Vagina (tissue), 2 donors: Measurements from ENCODE around the gene BTRC. TPM values are rescaled to one million over a fixed set of nuclear protein-coding genes. Genes with fewer than 3 reads are reported as not detected.

Experiments
- DNase-seq, 2 donors: peaks; one replicate each; pipeline ENCODE4 v3.0.0-alpha.2; 2017; ENCODE audit errors: extremely low spot score in 2 of 2
- H3K27ac ChIP-seq: fragments of 200-600 bp; sonication (generic); one replicate; pipeline ENCODE4 v1.5.1; 2019
- H3K27me3 ChIP-seq: fragments of 200-600 bp; sonication (generic); one replicate; pipeline ENCODE4 v1.5.1; 2019
- H3K36me3 ChIP-seq, 2 donors: fragments of 200-600 bp; sonication (generic); one replicate each; pipeline ENCODE4 v1.5.1; 2017 to 2019
- H3K4me1 ChIP-seq: fragments of 200-600 bp; sonication (generic); one replicate; pipeline ENCODE4 v1.5.1; 2019
- H3K4me3 ChIP-seq, 2 donors: fragments of 200-600 bp; sonication (generic); 1 replicate in 1 of 2; 2 replicates in 1 of 2; pipeline ENCODE4 v1.5.1; 2016 to 2019
- H3K9me3 ChIP-seq: fragments of 200-600 bp; sonication (generic); one replicate; pipeline ENCODE4 v1.5.1; 2019
- POLR2A ChIP-seq, 2 donors: fragments of 450-650 bp; IDR thresholded peaks; one replicate each; pipeline ENCODE4 v1.6.1; 2017; ENCODE audit warnings: antibody characterized with exemption in 2 of 2, mild to moderate bottlenecking in 2 of 2, moderate library complexity in 2 of 2
- POLR2AphosphoS5 ChIP-seq, 2 donors: sonication (generic); formaldehyde crosslinking; IDR thresholded peaks; one replicate each; pipeline ENCODE4 v1.9.0; 2017; ENCODE audit warnings: antibody characterized with exemption in 2 of 2, mild to moderate bottlenecking in 2 of 2, low read depth in 1 of 2; ENCODE audit not compliant: insufficient read depth in 1 of 2
- intact Hi-C: fragments of 100-400 bp; cut with DNase I; formaldehyde crosslinking; loops from one replicate; pipeline ENCODE4 v1.15.1; 2023
- total RNA-seq: library from RNA; depleted of rRNA; stranded (reverse); fragments of >200 nt; gene quantifications from one replicate; pipeline ENCODE4 v1.2.3, GENCODE V29; 2016
- TF ChIP-seq, protein P1 (sequence below), 3 experiments: fragments of 450-650 bp in 2 of 3; fragments of 200-600 bp in 1 of 3; sonication (generic) in 1 of 3; IDR thresholded peaks; one replicate each; pipeline ENCODE4 v1.5.1; 2017 to 2019; ENCODE audit warnings: antibody characterized with exemption in 3 of 3, mild to moderate bottlenecking in 2 of 3, moderate library complexity in 2 of 3

The BTRC gene
- total RNA-seq, 1 donor from 2014 or later: 12.5 TPM

GRCh38 chr10:101576211-101576863 is 222.4 kb downstream of the BTRC start:
- intact Hi-C loops: no loop called here
- Histone ChIP-seq H3K27me3 (no peaks in the 10 kb centered on the region), H3K4me3 (no peak overlapping the region), H3K36me3 (peaks cover 0 to 26% of the 10 kb centered on the region in 2 donors), H3K4me1 (no peaks in the 10 kb centered on the region), H3K9me3 (peaks cover 7% of the 10 kb centered on the region), H3K27ac (no peak overlapping the region)
- TF ChIP-seq POLR2AphosphoS5 (IDR thresholded peaks at IDR 0.05; ENCODE audit: insufficient read depth in 1 of 2, low read depth in 1 of 2) (no peak), POLR2A (IDR thresholded peaks at IDR 0.05) (no peak)
- TF ChIP-seq, protein P1, sequence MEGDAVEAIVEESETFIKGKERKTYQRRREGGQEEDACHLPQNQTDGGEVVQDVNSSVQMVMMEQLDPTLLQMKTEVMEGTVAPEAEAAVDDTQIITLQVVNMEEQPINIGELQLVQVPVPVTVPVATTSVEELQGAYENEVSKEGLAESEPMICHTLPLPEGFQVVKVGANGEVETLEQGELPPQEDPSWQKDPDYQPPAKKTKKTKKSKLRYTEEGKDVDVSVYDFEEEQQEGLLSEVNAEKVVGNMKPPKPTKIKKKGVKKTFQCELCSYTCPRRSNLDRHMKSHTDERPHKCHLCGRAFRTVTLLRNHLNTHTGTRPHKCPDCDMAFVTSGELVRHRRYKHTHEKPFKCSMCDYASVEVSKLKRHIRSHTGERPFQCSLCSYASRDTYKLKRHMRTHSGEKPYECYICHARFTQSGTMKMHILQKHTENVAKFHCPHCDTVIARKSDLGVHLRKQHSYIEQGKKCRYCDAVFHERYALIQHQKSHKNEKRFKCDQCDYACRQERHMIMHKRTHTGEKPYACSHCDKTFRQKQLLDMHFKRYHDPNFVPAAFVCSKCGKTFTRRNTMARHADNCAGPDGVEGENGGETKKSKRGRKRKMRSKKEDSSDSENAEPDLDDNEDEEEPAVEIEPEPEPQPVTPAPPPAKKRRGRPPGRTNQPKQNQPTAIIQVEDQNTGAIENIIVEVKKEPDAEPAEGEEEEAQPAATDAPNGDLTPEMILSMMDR (IDR thresholded peaks at IDR 0.05): no peak
- DNase-seq: no peak

- Histone ChIP-seq H3K4me3 (no peak overlapping the region), H3K36me3 (peaks cover 0 to 35% of the 10 kb centered on the region in 2 donors)
- intact Hi-C loops: no loop called here
Measured at GRCh38 chr10:101577121-101577871, 223.3 kb downstream of the BTRC start.

DNA sequence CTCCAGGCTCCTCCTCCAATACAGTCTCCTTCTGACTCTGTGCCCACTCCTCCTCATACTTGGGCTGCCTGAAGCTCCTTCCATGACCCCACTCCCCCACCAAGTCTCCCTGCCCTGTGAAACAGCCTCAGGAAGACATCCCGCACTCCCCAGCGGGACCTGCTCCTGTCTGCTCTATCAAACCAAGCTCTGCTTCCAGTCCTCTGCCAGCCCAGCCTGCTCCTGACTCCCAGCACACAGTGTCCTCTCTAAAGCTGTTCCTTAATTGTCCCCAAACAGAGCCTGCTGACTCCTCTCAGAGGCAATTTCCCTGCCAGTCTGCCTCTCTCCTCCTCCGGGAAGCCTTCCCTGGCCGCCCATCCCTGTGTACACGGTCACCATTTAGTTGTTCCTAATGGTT is 224.2 kb downstream of the BTRC start:
- no peak overlapping the region for H3K27ac ChIP-seq
- TF ChIP-seq POLR2AphosphoS5 (IDR thresholded peaks at IDR 0.05; ENCODE audit: insufficient read depth in 1 of 2, low read depth in 1 of 2) (no peak), POLR2A (IDR thresholded peaks at IDR 0.05) (no peak)
- TF ChIP-seq, protein P1 (IDR thresholded peaks at IDR 0.05): no peak
- H3K36me3 ChIP-seq: peaks cover 0 to 43% of the 10 kb centered on the region in 2 donors
- H3K4me1 ChIP-seq: no peaks in the 10 kb centered on the region
- no peak for DNase-seq
- H3K27me3 ChIP-seq: no peaks in the 10 kb centered on the region
- H3K4me3 ChIP-seq: no peak overlapping the region
- intact Hi-C loops: no loop called here
- no peaks in the 10 kb centered on the region for H3K9me3 ChIP-seq

More at GRCh38 chr10:101577121-101577871, 223.3 kb downstream of the BTRC start:
- no peak for DNase-seq
- TF ChIP-seq POLR2AphosphoS5 (IDR thresholded peaks at IDR 0.05; ENCODE audit: insufficient read depth in 1 of 2, low read depth in 1 of 2): no peak
- no peak for TF ChIP-seq POLR2A (IDR thresholded peaks at IDR 0.05)
- TF ChIP-seq, protein P1 (IDR thresholded peaks at IDR 0.05): no peak
- Histone ChIP-seq H3K27ac (no peak overlapping the region), H3K4me1 (no peaks in the 10 kb centered on the region), H3K27me3 (no peaks in the 10 kb centered on the region), H3K9me3 (peaks cover 7% of the 10 kb centered on the region)

- intact Hi-C loops: no loop called here
- Histone ChIP-seq H3K4me3 (no peak overlapping the region), H3K36me3 (peaks cover 0 to 47% of the 10 kb centered on the region in 2 donors), H3K9me3 (no peaks in the 10 kb centered on the region), H3K27me3 (no peaks in the 10 kb centered on the region), H3K27ac (no peak overlapping the region), H3K4me1 (no peaks in the 10 kb centered on the region)
- DNase-seq: no peak
- TF ChIP-seq, protein P1 (IDR thresholded peaks at IDR 0.05): no peak
- TF ChIP-seq POLR2A (IDR thresholded peaks at IDR 0.05) (no peak), POLR2AphosphoS5 (IDR thresholded peaks at IDR 0.05; ENCODE audit: insufficient read depth in 1 of 2, low read depth in 1 of 2) (no peak)
Measured at GRCh38 chr10:101578803-101579515, 225.0 kb downstream of the BTRC start.
